ENCODE measurements around the gene ZSCAN30.

Gene ZSCAN30

GRCh38 chr18:35282353-35282752 lies 7.7 kb downstream of the ZSCAN30 start:
- no peak for DNase-seq (ENCODE audit: low read depth in 2 of 2, low spot score in 1 of 2)

DNA sequence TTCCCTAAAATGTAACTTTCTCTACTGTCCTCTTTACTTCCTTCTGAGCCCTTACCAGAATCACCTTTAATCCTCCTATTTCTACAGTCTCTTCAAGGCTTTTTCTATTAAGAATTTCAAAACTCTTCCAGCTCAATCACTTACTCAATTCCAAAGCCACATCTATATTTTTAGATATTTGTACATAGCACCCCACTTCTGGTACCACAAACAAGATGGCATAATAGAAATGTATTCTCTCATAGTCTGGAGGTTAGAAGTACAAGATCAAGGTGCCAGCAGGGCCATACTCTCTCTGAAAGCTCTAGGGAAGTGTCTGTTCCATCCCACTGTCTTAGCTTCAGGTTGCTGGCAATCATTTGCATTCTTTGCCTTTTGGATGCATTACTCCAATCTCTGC lies 11.1 kb downstream of the ZSCAN30 start:
- DNase-seq (ENCODE audit: low read depth in 2 of 2, low spot score in 1 of 2): no peak

DNA sequence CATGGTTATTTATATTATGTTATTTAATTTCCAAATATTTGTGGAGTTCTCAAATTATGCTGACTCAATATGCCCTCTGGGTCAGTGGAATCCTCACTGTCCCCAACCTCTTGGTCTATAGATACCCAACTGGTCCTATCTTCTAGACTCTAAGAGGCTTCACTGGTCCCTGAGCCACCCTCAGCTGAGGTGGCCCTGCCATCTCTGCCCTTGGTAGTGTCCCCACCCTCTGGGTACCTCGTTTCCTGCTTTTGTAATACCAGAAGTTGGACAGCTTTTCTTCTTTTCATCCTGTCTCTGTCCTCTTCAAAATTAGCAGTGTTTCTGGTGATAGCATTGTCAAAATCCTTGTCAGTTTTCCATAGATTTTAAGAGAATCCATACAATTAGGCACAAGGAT lies 11.9 kb downstream of the ZSCAN30 start:
- DNase-seq (ENCODE audit: low read depth in 2 of 2, low spot score in 1 of 2): no peak

DNA sequence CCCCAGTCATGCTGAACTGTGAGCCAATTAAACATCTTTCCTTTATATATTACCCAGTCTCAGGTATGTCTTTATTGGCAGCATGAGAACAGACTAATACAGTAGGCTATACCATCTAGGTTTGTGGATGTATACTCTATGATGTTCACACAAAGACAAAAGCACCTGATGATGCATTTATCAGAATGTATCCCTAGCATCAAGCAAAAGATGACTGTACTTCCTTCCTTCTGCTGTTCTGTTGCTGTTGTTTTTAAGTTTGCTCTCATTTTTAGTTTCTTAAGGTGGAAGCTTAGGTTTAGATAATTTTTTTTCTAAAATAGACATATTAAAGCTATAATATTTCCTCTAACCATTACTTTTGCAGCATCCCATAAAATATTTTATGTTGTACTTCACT lies 12.4 kb downstream of the ZSCAN30 start:
- DNase-seq (ENCODE audit: low read depth in 2 of 2, low spot score in 1 of 2): no peak

DNA sequence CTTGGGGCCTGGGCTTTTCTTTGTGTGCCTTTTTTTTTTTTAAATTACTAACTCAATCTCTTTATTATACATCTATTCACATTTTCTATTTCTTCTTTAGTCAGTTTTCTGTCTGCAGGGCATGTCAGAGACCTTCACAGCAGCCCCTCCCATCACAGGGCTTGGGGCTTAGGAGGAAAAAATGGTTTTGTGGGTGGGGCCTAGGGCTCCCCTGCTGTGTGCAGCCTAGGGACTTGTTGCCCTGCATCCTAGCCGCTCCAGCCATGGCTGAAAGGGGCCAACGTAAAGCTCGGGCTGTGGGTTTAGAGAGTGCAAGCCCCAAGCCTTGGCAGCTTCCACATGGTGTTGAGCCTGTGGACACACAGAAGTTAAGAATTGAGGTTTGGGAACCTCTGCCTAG lies 13.8 kb downstream of the ZSCAN30 start:
- DNase-seq (ENCODE audit: low read depth in 2 of 2, low spot score in 1 of 2): no peak

DNA sequence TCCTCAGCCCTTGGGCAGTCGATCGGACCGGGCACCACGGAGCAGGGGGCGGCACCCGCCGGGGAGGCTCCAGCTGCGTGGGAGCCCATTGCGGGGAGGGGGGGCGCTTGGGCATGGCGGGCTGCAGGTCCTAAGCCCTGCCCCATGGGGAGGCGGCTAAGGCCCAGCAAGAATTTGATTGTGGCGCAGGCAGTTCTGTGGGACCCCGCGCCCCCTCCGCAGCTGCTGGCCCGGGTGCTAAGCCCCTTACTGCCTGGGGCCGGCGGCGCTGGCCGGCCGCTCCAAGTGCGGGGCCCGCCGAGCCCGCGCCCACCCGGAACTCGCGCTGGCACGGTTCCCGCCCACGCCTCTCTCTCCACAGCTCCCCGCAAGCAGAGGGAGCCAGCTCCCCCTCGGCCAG lies 18.4 kb downstream of the ZSCAN30 start:
- DNase-seq (ENCODE audit: low read depth in 2 of 2, low spot score in 1 of 2): no peak

DNA sequence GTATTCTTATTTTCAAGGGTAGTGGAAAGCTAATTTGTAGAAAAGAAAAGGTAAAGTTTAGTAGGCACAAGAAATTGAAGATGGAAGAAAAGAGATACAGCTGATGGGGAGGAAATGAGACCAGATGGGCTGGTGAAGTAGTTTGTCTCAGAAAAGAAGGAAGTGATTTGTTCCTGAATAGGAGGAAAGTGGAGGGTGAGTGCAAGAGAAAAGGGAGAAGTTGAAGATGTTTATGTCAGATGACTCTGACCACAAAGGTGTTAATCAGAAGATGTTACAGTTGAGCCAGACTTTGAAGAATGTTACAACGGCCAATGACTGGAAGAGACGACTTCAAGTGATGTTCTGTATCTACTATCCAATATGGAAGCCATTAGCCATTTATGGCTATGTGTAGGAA lies 21.2 kb downstream of the ZSCAN30 start:
- no peak for DNase-seq (ENCODE audit: low read depth in 2 of 2, low spot score in 1 of 2)

- DNase-seq (ENCODE audit: low read depth in 2 of 2, low spot score in 1 of 2): no peak
Observed at GRCh38 chr18:35267809-35268208, 22.2 kb downstream of the ZSCAN30 start.

GRCh38 chr18:35267161-35267651 lies 22.8 kb downstream of the ZSCAN30 start:
- DNase-seq (ENCODE audit: low read depth in 2 of 2, low spot score in 1 of 2): peak; percentile 24 to 64

GRCh38 chr18:35264409-35264808 lies 25.6 kb downstream of the ZSCAN30 start:
- no peak for DNase-seq (ENCODE audit: low read depth in 2 of 2, low spot score in 1 of 2)

DNA sequence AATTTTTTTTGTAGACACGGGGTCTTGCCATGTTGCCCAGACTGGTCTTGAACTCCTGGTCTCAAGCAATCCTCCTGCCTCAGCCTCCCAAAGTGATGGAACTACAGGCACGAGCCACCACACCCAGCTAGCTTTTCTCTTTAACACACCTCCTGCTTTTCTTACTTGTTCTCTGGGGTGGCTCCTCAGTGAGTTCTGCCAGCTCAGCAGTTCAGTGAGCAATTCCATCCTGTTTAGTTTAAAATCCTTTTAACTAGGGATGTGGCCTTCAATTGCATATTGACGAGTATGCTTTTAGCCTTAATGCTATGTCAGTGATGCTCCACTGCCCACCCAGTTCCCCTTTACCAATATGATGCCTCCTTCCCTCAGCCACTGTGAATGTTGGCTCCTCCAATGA lies 33.1 kb downstream of the ZSCAN30 start:
- DNase-seq (ENCODE audit: low read depth in 2 of 2, low spot score in 1 of 2): no peak

GRCh38 chr18:35253655-35254287 lies 36.3 kb downstream of the ZSCAN30 start:
- DNase-seq (ENCODE audit: low read depth in 2 of 2, low spot score in 1 of 2): no peak

DNA sequence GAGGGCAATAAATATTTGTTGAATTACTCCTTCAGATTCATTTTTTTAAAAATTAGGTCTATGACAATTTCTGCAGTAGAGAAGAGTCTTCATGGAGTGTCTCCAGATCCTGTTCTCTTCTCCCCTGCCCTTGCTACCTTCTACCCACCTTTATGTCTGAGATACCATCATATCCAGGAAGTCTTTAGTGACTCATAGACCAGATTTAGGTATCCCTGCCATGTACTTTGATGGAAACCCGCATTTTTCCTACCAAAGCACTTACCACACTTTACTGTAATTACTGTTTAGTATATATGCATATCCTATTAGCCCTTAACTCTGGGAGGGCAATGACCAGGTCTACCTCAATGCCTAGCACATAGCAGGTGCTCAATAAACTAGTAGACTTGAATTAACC lies 37.6 kb downstream of the ZSCAN30 start:
- no peak for DNase-seq (ENCODE audit: low read depth in 2 of 2, low spot score in 1 of 2)

DNA sequence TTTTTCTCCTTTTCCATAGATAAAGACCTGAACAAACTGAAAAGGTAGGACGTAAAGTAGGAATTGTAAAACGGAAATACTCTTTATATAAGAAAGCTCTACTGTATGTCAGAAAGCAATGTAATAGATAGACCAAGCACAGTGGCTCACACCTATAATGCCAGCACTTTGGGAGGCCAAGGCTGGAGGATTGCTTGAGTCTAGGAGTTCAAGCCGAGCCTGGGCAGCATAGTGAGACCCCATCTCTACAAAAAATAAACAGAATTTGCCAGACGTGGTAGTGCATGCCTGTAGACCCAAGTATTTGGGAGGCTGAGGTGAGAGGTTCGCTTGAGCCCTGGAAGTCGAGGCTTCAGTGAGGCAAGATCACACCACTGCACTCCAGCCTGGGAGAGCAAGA lies 41.6 kb downstream of the ZSCAN30 start:
- no peak for DNase-seq (ENCODE audit: low read depth in 2 of 2, low spot score in 1 of 2)

- DNase-seq (ENCODE audit: low read depth in 2 of 2, low spot score in 1 of 2): no peak
Observed at GRCh38 chr18:35247412-35248249, 42.4 kb downstream of the ZSCAN30 start.

GRCh38 chr18:35246831-35247230 lies 43.2 kb downstream of the ZSCAN30 start:
- no peak for DNase-seq (ENCODE audit: low read depth in 2 of 2, low spot score in 1 of 2)

DNA sequence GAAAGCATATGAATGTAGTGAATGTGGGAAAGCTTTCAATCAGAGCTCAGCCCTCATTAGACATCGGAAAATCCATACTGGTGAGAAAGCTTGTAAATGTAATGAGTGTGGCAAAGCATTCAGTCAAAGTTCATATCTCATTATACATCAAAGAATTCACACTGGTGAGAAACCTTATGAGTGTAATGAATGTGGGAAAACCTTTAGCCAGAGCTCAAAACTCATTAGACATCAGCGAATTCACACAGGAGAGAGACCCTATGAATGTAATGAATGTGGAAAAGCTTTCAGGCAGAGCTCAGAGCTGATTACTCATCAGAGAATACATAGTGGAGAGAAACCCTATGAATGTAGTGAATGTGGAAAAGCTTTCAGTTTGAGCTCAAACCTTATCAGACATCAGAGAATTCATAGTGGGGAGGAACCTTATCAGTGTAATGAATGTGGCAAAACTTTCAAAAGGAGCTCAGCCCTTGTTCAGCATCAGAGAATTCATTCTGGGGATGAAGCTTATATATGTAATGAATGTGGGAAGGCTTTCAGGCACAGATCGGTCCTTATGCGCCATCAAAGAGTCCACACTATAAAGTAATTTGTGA lies 44.2 kb downstream of the ZSCAN30 start:
- DNase-seq (ENCODE audit: low read depth in 2 of 2, low spot score in 1 of 2): no peak

- DNase-seq (ENCODE audit: low read depth in 2 of 2, low spot score in 1 of 2): no peak
Observed at GRCh38 chr18:35244671-35245070, 45.4 kb downstream of the ZSCAN30 start.

DNA sequence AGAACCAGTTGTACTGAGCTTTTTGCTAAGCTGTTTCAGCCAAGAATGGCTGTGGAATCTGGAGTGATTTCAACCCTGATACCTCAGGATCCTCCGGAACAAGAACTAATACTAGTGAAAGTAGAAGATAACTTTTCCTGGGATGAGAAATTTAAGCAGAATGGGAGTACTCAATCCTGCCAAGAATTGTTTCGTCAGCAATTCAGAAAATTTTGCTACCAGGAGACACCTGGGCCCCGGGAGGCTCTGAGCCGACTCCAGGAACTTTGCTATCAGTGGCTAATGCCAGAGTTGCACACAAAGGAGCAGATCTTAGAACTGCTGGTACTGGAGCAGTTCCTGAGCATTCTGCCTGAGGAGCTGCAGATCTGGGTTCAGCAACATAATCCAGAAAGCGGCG lies 47.6 kb downstream of the ZSCAN30 start:
- no peak for DNase-seq (ENCODE audit: low read depth in 2 of 2, low spot score in 1 of 2)

DNA sequence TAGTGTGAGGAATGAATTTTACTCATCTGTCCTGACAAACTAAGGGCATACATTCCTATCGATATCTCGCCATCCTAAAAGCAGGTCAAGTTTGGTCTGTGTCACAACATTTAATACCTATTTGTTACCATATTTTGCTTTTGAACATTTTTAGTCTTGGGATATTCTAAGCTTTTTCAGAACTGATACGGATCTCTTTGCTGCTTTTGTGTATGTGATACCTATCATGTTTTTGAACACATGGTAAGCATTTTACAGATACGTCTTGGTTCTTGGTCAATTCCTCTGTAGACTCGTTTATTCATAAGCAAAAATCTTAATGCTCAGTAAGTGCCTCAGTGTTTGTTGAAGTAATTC lies 48.6 kb downstream of the ZSCAN30 start:
- no peak for DNase-seq (ENCODE audit: low read depth in 2 of 2, low spot score in 1 of 2)

- peak; percentile 92 to 93 for DNase-seq (ENCODE audit: low read depth in 2 of 2, low spot score in 1 of 2)
Observed at GRCh38 chr18:35240664-35241447, 49.2 kb downstream of the ZSCAN30 start, which contains the start of gene ZNF397. ZNF397 (plus strand) TSS chr18:35241034; CDS start chr18:35242471, 1,437 bp downstream.

All from stimulated activated CD8-positive, alpha-beta memory T cell treated with anti-CD3 and anti-CD28 coated beads, Interleukin-4, amount 100 ng/mL, for 1 hour (primary cell).